D721Med (cell line): ENCODE results near the gene ZNF546.

Experiments
- DNase-seq: peaks from one replicate; pipeline ENCODE4 v3.0.0; 2011; ENCODE audit warnings: low spot score; ENCODE audit not compliant: insufficient read length
- FAIRE-seq: peaks from 2 replicates; lab custom pipeline; 2011; peaks lifted over from hg19 to GRCh38; lab: Jason Lieb, UNC
- TF ChIP-seq, protein P1 (sequence below): IDR thresholded peaks from 2 replicates; pipeline ENCODE4 v1.5.1; 2012; ENCODE audit warnings: mild to moderate bottlenecking, control low read depth; ENCODE audit not compliant: insufficient read depth; ENCODE audit errors: missing control alignments

ZNF546 gene

DNA sequence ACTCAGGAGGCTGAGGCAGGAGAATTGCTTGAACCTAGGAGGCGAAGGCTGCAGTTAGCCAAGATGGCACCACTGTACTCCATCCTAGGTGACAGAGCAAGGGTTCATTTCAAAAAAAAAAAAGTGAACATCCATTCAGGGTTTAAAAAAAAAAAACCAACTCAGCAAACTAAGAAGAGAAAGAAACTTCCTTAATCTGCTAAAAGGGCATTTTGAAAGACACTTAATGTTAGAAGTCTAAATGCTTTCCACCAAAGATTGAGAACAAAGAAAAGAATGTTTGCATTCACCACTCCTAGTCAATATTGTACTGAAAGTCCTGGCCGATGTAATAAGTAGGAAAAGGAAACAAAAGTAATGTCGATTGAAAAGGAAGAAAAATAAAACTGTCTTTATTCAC lies 33.0 kb upstream of the ZNF546 start:
- FAIRE-seq (no peak), DNase-seq (no peak)
- TF ChIP-seq, protein P1, sequence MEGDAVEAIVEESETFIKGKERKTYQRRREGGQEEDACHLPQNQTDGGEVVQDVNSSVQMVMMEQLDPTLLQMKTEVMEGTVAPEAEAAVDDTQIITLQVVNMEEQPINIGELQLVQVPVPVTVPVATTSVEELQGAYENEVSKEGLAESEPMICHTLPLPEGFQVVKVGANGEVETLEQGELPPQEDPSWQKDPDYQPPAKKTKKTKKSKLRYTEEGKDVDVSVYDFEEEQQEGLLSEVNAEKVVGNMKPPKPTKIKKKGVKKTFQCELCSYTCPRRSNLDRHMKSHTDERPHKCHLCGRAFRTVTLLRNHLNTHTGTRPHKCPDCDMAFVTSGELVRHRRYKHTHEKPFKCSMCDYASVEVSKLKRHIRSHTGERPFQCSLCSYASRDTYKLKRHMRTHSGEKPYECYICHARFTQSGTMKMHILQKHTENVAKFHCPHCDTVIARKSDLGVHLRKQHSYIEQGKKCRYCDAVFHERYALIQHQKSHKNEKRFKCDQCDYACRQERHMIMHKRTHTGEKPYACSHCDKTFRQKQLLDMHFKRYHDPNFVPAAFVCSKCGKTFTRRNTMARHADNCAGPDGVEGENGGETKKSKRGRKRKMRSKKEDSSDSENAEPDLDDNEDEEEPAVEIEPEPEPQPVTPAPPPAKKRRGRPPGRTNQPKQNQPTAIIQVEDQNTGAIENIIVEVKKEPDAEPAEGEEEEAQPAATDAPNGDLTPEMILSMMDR = no peak

DNA sequence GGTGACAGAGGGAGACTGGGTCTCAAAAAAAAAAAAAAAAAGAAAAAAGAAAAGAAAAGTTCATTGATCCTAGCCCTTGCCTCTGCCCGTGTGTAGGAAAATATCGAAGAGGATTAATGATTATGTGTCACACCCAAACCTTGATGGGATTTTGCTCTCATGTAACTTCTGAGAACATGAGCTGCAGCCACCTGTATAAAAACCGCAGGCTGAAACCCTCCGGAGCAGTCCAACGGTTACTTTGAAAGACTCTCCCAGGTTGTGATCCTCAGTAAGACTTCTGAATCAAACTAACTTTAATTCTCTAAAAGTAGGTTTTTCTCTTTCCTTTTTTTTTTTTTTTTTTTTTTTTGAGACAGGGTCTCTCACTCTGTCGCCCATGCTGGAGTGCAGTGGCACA lies 30.2 kb upstream of the ZNF546 start:
- DNase-seq (no peak), FAIRE-seq (no peak)
- TF ChIP-seq, protein P1 = no peak

DNA sequence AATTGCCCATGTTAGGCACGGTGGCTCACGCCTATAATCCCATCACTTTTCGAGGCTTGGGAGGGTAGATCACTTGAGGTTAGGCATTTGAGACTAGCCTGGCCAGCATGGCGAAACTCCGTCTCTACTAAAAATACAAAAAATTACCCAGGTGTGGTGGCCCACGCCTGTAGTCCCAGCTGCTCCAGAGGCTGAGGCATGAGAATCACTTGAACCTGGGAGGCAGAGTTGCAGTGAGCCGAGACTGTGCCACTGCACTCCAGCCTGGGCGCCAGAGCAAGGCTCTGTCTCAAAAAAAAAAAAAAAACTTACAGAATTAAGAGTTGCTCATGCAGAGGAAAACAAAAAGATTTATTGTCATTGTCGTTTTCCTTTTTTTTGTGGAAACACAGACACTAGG lies 29.3 kb upstream of the ZNF546 start:
- no peak for FAIRE-seq
- TF ChIP-seq, protein P1 = no peak

DNA sequence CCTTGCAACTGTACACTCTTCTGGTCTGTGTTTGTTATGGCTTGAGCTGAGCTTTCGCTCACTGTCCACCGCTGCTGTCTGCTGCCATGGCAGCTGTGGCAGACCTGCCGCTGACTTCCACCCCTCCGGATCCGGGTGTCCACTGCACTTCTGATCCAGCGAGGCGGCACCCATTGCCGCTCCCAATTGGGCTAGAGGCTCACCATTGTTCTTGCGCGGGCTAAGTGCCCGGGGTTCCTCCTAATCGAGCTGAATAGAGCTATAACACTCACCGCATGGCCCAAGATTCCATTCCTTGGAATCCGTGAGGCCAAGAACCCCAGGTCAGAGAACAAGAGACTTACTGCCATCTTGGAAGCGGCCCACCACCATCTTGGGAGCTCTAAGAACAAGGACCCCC lies 28.1 kb upstream of the ZNF546 start:
- no peak for FAIRE-seq
- DNase-seq = no peak
- TF ChIP-seq, protein P1 = no peak

More for the DNA sequence above, 29.3 kb upstream of the ZNF546 start:
- no peak for DNase-seq

DNA sequence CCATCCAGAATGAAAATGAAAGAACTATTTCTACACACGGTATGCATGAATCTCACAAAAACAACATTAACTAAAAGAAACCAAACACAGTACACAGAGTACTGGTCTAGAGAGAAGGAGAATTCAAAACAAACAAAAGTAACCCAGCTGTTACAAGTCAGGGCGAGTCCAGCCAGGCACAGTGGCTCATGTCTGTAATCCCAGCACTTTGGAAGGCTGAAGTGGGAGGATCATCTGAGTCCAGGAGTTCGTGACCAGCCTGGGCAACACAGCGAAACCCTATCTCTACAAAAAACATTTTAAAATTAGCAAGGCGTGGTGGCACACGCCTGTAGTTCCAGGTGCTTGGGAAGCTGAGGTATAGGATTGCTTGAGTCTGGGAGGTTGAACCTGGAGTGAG lies 27.6 kb upstream of the ZNF546 start:
- TF ChIP-seq, protein P1 = no peak
- no peak for FAIRE-seq
- DNase-seq = no peak

DNA sequence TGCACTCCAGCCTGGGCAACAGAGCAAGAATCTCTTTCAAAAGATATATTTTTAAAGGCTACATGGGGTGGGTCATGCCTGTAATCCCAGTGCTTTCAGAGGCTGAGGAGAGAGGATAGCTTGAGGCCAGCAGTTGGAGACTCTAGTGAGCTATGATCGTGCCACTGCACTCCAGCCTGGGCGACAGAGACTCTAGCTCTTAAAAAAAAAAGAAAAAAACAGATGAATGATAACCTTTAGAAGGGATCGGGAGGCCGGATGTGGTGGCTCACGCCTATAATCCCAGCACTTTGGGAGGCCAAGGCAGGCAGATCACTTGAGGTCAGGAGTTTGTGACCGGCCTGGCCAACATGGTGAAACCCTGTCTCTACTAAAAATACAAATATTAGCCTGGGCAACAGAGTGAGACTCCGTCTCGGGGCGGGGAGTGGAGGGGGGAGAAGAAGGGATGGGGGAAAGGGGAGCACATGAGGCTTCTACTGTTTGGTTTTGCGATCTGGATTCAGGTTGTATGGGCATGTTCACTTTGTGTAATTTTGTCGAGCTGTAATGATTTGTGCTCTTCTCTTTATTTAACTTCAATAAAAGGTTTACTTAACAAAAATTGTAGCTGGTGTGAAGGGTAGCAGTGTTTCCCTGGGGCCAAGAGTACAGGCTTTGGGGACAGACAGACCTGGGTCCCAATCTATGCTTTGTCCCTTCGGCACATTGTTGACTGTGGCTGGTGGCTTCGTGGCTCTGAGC lies 27.0 kb upstream of the ZNF546 start:
- DNase-seq (no peak), FAIRE-seq (no peak)
- TF ChIP-seq, protein P1 = no peak

DNA sequence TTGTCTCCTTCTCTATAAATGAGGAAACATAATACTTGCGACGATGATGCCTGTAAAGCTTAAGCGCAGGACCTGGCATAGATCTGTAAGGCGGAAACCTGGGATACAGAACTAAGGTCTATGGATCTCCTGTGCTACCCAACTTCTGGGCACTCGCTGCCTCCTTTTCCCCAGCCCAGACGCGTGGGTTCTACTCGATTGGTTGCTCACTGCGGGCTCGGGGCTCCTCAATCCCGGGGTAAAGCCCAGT lies 26.5 kb upstream of the ZNF546 start:
- TF ChIP-seq, protein P1 = no peak
- DNase-seq (no peak), FAIRE-seq (no peak)
